Nephron (organoid): Measurements from ENCODE around the gene U2AF2.

Source experiments
- H3K27ac Mint-ChIP-seq, 3 experiments: 2 replicates each; pipeline ENCODE4 v1.8.0; 2020; ENCODE audit warnings: mixed read lengths in 3 of 3, mild to moderate bottlenecking in 2 of 3, moderate library complexity in 1 of 3
- H3K27me3 Mint-ChIP-seq: 2 replicates; pipeline ENCODE4 v1.8.0; 2021; ENCODE audit warnings: low read depth, mild to moderate bottlenecking, moderate library complexity, mixed read lengths
- H3K36me3 Mint-ChIP-seq: 2 replicates; pipeline ENCODE4 v1.8.0; 2020; ENCODE audit warnings: low read depth, mixed read lengths
- H3K4me1 Mint-ChIP-seq: 2 replicates; pipeline ENCODE4 v1.8.0; 2020; ENCODE audit warnings: mixed read lengths
- H3K4me3 Mint-ChIP-seq, 3 experiments: 2 replicates each; pipeline ENCODE4 v1.8.0; 2020; ENCODE audit warnings: mild to moderate bottlenecking in 3 of 3, mixed read lengths in 3 of 3, moderate library complexity in 2 of 3
- H3K9me3 Mint-ChIP-seq: 2 replicates; pipeline ENCODE4 v1.8.0; 2020; ENCODE audit warnings: mixed read lengths
- CTCF ChIP-seq, 3 experiments: fragments of 200-600 bp; sonication (generic); IDR thresholded peaks; one replicate each; pipeline ENCODE4 v1.5.0; 2021; ENCODE audit warnings: antibody characterized with exemption in 3 of 3; ENCODE audit not compliant: unreplicated experiment in 3 of 3

The U2AF2 gene

DNA sequence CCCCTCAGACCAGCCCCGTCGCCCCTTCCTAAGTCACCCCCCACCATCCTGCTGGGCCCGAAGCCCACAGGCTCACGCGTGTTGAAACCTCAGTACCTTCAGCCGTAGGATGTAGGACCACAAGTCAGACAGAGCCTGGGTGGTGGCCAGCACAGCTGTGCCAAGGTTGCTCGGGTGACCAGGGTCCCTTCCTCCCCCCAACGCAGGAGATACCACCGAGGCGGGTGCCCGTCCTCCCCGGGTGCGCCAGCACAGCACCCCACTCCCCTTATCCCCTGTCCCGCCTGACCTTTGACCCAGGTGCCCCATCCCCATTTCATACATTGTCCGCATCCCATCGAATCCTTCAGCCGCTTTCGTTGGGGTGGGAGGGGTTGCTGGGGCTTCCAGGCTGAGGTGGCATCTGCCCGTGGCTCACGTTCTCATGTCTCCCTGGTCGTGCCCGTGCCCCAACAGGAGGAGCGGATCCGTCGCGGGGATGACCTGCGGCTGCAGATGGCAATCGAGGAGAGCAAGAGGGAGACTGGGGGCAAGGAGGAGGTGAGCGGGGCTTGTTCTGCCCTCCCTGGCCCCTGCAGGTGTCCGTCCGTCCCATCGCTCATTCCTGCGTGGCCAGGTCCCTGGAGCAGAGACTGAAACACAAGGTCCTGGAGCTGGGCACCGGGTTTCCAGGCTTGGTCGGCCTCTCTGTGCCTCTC lies 34.7 kb downstream of the U2AF2 start:
- H3K27ac Mint-ChIP-seq = peak overlapping the region; percentile 64 to 98 (median 95)
- H3K9me3 Mint-ChIP-seq = no peaks in the 10 kb centered on the region
- no peak overlapping the region for H3K4me3 Mint-ChIP-seq
- H3K27me3 Mint-ChIP-seq = no peaks in the 10 kb centered on the region
- no peak for TF ChIP-seq CTCF (IDR thresholded peaks at IDR 0.05; ENCODE audit: unreplicated experiment in 3 of 3)
- peaks cover 29% of the 10 kb centered on the region for H3K36me3 Mint-ChIP-seq
- H3K4me1 Mint-ChIP-seq = peaks cover 7% of the 10 kb centered on the region

GRCh38 chr19:55690109-55690768 lies 35.4 kb downstream of the U2AF2 start:
- Mint-ChIP-seq H3K27me3 (no peaks in the 10 kb centered on the region), H3K27ac (peak overlapping the region in 1 of 3 experiments; percentile 84), H3K9me3 (no peaks in the 10 kb centered on the region), H3K36me3 (peaks cover 29% of the 10 kb centered on the region), H3K4me1 (peaks cover 7% of the 10 kb centered on the region), H3K4me3 (no peak overlapping the region)
- no peak for TF ChIP-seq CTCF (IDR thresholded peaks at IDR 0.05; ENCODE audit: unreplicated experiment in 3 of 3)

- Mint-ChIP-seq H3K27me3 (no peaks in the 10 kb centered on the region), H3K36me3 (peaks cover 31% of the 10 kb centered on the region), H3K9me3 (no peaks in the 10 kb centered on the region)
Observed at GRCh38 chr19:55690769-55691545, 36.1 kb downstream of the U2AF2 start.

DNA sequence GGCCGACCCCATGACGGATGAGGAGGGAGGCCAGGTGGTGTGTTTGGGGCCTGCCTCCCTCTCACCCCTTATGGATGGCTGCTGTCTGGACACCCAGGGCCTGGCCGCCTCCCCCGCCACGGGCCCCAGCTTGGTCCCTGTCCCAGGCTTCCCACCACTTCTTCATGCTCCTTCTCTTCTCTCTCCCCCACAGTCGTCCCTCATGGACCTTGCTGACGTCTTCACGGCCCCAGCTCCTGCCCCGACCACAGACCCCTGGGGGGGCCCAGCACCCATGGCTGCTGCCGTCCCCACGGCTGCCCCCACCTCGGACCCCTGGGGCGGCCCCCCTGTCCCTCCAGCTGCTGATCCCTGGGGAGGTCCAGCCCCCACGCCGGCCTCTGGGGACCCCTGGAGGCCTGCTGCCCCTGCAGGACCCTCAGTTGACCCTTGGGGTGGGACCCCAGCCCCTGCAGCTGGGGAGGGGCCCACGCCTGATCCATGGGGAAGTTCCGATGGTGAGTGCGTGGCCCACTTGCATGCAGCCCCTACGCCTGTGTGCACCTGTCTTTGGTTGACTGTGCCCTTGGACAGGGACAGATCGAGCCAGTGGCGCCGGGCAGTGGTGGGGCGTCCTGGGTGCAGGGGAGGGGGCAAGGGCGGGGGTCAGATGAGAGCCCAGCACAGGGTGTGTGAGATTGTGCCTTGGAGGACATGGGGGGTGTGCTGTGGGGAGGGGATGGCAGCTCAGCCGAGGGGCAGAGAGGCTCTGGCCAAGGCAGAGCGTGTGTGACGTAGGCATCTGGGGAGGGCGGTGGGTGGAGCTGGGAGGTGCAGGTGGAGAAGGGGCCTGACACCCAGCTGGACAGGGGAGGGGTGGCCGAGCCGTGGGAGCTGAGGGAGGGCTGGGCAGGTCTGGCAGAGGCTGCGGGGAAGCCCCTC lies 37.0 kb downstream of the U2AF2 start:
- no peak overlapping the region for H3K27ac Mint-ChIP-seq
- H3K27me3 Mint-ChIP-seq = no peaks in the 10 kb centered on the region
- no peaks in the 10 kb centered on the region for H3K9me3 Mint-ChIP-seq
- H3K4me1 Mint-ChIP-seq = peaks cover 7% of the 10 kb centered on the region
- peaks cover 36% of the 10 kb centered on the region for H3K36me3 Mint-ChIP-seq
- no peak overlapping the region for H3K4me3 Mint-ChIP-seq
- no peak for TF ChIP-seq CTCF (IDR thresholded peaks at IDR 0.05; ENCODE audit: unreplicated experiment in 3 of 3)

More at GRCh38 chr19:55690769-55691545, 36.1 kb downstream of the U2AF2 start:
- no peak for TF ChIP-seq CTCF (IDR thresholded peaks at IDR 0.05; ENCODE audit: unreplicated experiment in 3 of 3)
- H3K4me1 Mint-ChIP-seq = peaks cover 7% of the 10 kb centered on the region
- no peak overlapping the region for H3K4me3 Mint-ChIP-seq
- H3K27ac Mint-ChIP-seq = peak overlapping the region in 1 of 3 experiments; percentile 84

DNA sequence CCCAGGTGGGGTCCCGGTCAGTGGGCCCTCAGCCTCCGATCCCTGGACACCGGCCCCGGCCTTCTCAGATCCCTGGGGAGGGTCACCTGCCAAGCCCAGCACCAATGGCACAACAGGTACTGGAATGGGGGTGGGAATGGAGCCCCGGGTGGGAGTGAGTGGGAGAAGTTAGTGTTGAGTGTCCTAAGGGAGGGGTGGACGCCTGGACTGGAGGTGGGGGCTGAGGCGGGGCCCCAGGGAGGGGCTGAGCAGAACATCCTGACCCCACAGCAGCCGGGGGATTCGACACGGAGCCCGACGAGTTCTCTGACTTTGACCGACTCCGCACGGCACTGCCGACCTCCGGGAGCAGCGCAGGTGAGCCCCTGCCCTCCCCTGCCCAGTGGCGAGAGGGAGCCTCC lies 37.8 kb downstream of the U2AF2 start:
- H3K36me3 Mint-ChIP-seq = peaks cover 40% of the 10 kb centered on the region
- H3K9me3 Mint-ChIP-seq = no peaks in the 10 kb centered on the region
- H3K27me3 Mint-ChIP-seq = no peaks in the 10 kb centered on the region
- TF ChIP-seq CTCF (IDR thresholded peaks at IDR 0.05; ENCODE audit: unreplicated experiment in 3 of 3) = no peak
- no peak overlapping the region for H3K27ac Mint-ChIP-seq
- H3K4me1 Mint-ChIP-seq = peaks cover 7% of the 10 kb centered on the region
- H3K4me3 Mint-ChIP-seq = no peak overlapping the region
